Activated T-cell treated with anti-CD3 and anti-CD28 coated beads, Interleukin-2, amount 50 U/mL, for 72 hours (primary cell): ENCODE data around the gene KRT5. TPM values are rescaled to one million over a fixed set of nuclear protein-coding genes. Genes with fewer than 3 reads are reported as not detected.

ENCODE experiments used
- ATAC-seq, 2 donors: fragments of 150-1000 bp; cut with Tn5 transposase; replicated peaks in 1 of 2; 2 replicates each; pipeline ENCODE4 v1.10.0; 2021; ENCODE audit warnings: moderate library complexity in 2 of 2, mild to moderate bottlenecking in 1 of 2
- DNase-seq, 2 donors: peaks; one replicate each; pipeline ENCODE4 v3.0.0; 2021 to 2022; ENCODE audit warnings: mixed read lengths in 1 of 2
- H3K27ac Mint-ChIP-seq: one replicate; pipeline ENCODE4 v1.8.0; 2022; ENCODE audit warnings: mild to moderate bottlenecking, moderate library complexity, mixed read lengths
- H3K27me3 Mint-ChIP-seq: one replicate; pipeline ENCODE4 v1.8.0; 2022; ENCODE audit warnings: low read depth, mixed read lengths
- H3K36me3 Mint-ChIP-seq, 2 donors: one replicate each; pipeline ENCODE4 v1.8.0; 2022; ENCODE audit warnings: mixed read lengths in 2 of 2, mild to moderate bottlenecking in 1 of 2; ENCODE audit not compliant: insufficient read depth in 2 of 2
- H3K4me1 Mint-ChIP-seq: one replicate; pipeline ENCODE4 v1.8.0; 2022; ENCODE audit warnings: low read depth, mixed read lengths
- H3K4me3 Mint-ChIP-seq, 2 donors: one replicate each; pipeline ENCODE4 v1.8.0; 2022; ENCODE audit warnings: mild to moderate bottlenecking in 2 of 2, mixed read lengths in 2 of 2, moderate library complexity in 2 of 2
- H3K9me3 Mint-ChIP-seq, 2 donors: one replicate each; pipeline ENCODE4 v1.8.0; 2022; ENCODE audit warnings: mixed read lengths in 2 of 2
- total RNA-seq, 2 donors: library from RNA; stranded (reverse); gene quantifications; one replicate each; pipeline ENCODE4 v1.2.3, GENCODE V29; 2022

Gene KRT5
- total RNA-seq, 2 donors from 2014 or later: not detected

- no peak for ATAC-seq
- H3K4me1 Mint-ChIP-seq: peaks cover 4% of the 10 kb centered on the region
Observed at GRCh38 chr12:52531566-52532300, 11.5 kb upstream of the KRT5 start.

DNA sequence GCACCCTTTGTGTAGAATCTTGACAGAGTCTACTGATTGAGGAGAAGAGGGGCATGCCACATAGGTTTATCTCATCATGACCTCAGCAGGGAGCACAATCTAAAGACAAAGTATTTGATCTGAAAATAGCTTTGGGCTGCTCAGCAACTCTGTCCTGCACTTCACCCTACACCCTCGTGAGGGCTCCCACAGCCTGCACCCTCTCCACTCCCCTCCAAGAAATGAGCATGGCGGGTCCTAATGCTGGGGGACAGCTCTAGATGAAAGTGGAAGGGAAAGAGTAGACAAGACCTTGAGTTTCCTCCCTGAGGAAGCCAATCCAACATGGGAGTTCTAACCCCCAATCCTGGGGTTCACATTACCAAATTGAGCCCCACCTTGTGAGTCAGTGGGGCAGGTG is 10.7 kb upstream of the KRT5 start:
- Mint-ChIP-seq H3K27ac (no peak overlapping the region), H3K4me1 (peaks cover 6% of the 10 kb centered on the region), H3K9me3 (no peaks in the 10 kb centered on the region), H3K4me3 (no peak overlapping the region), H3K27me3 (no peaks in the 10 kb centered on the region), H3K36me3 (no peaks in the 10 kb centered on the region)
- ATAC-seq (no peak), DNase-seq (no peak)

More at GRCh38 chr12:52531566-52532300, 11.5 kb upstream of the KRT5 start:
- Mint-ChIP-seq H3K4me3 (no peak overlapping the region), H3K9me3 (no peaks in the 10 kb centered on the region), H3K27ac (no peak overlapping the region), H3K27me3 (no peaks in the 10 kb centered on the region), H3K36me3 (no peaks in the 10 kb centered on the region)
- DNase-seq: no peak

- no peak overlapping the region for H3K27ac Mint-ChIP-seq
- no peak overlapping the region for H3K4me3 Mint-ChIP-seq
- DNase-seq (no peak), ATAC-seq (no peak)
- H3K4me1 Mint-ChIP-seq: peaks cover 6% of the 10 kb centered on the region
- no peaks in the 10 kb centered on the region for H3K9me3 Mint-ChIP-seq
- H3K27me3 Mint-ChIP-seq: no peaks in the 10 kb centered on the region
- H3K36me3 Mint-ChIP-seq: no peaks in the 10 kb centered on the region
Observed at GRCh38 chr12:52530366-52530765, 10.2 kb upstream of the KRT5 start.

GRCh38 chr12:52529846-52530245 is 9.7 kb upstream of the KRT5 start:
- H3K27ac Mint-ChIP-seq: no peak overlapping the region
- no peaks in the 10 kb centered on the region for H3K9me3 Mint-ChIP-seq
- ATAC-seq (no peak), DNase-seq (no peak)
- no peak overlapping the region for H3K4me3 Mint-ChIP-seq
- peaks cover 6% of the 10 kb centered on the region for H3K4me1 Mint-ChIP-seq
- H3K27me3 Mint-ChIP-seq: no peaks in the 10 kb centered on the region
- H3K36me3 Mint-ChIP-seq: no peaks in the 10 kb centered on the region

GRCh38 chr12:52529417-52529816 is 9.2 kb upstream of the KRT5 start:
- Mint-ChIP-seq H3K27ac (no peak overlapping the region), H3K36me3 (no peaks in the 10 kb centered on the region), H3K27me3 (no peaks in the 10 kb centered on the region), H3K4me1 (peaks cover 6% of the 10 kb centered on the region), H3K9me3 (no peaks in the 10 kb centered on the region), H3K4me3 (no peak overlapping the region)
- ATAC-seq: no peak
- DNase-seq: no peak

- H3K9me3 Mint-ChIP-seq: no peaks in the 10 kb centered on the region
- no peak for ATAC-seq
- H3K36me3 Mint-ChIP-seq: no peaks in the 10 kb centered on the region
- H3K4me1 Mint-ChIP-seq: peaks cover 6% of the 10 kb centered on the region
- no peak overlapping the region for H3K4me3 Mint-ChIP-seq
- H3K27me3 Mint-ChIP-seq: no peaks in the 10 kb centered on the region
- no peak for DNase-seq
- H3K27ac Mint-ChIP-seq: no peak overlapping the region
Observed at GRCh38 chr12:52528641-52529143, 8.5 kb upstream of the KRT5 start.

GRCh38 chr12:52527121-52527800 is 7.1 kb upstream of the KRT5 start:
- ATAC-seq: no peak
- H3K9me3 Mint-ChIP-seq: no peaks in the 10 kb centered on the region
- peaks cover 6% of the 10 kb centered on the region for H3K4me1 Mint-ChIP-seq
- H3K27me3 Mint-ChIP-seq: no peaks in the 10 kb centered on the region
- no peak for DNase-seq
- H3K27ac Mint-ChIP-seq: no peak overlapping the region
- no peaks in the 10 kb centered on the region for H3K36me3 Mint-ChIP-seq
- H3K4me3 Mint-ChIP-seq: no peak overlapping the region

DNA sequence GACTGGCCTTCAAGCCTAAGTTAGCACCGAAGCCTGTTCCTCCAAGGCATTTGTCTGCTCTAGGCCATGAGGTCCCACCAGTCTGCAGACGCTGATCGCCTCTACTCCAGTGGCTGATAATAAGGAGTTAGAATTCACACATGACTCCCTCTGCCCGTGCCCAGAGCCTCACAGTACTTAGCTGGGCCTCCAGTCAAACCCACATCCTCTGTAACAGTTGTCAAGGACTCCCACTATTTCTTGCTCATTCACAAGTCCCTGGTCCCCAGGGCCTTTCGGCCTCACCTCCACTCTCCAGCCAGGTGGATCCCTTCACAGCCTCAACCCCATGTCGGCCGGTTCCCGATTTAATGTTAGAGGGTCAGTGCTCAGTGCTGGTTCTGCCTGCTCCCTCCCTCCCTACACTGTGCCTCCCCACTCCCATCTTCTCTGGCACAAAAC is 6.3 kb upstream of the KRT5 start:
- Mint-ChIP-seq H3K9me3 (no peaks in the 10 kb centered on the region), H3K4me3 (no peak overlapping the region), H3K36me3 (no peaks in the 10 kb centered on the region), H3K4me1 (peaks cover 6% of the 10 kb centered on the region), H3K27me3 (no peaks in the 10 kb centered on the region), H3K27ac (no peak overlapping the region)
- no peak for DNase-seq
- no peak for ATAC-seq

- Mint-ChIP-seq H3K27me3 (no peaks in the 10 kb centered on the region), H3K36me3 (no peaks in the 10 kb centered on the region), H3K27ac (no peak overlapping the region), H3K9me3 (no peaks in the 10 kb centered on the region), H3K4me3 (no peak overlapping the region), H3K4me1 (peaks cover 6% of the 10 kb centered on the region)
- ATAC-seq (no peak), DNase-seq (no peak)
Observed at GRCh38 chr12:52525661-52526499, 5.7 kb upstream of the KRT5 start.

GRCh38 chr12:52524898-52525591 is 4.9 kb upstream of the KRT5 start:
- Mint-ChIP-seq H3K27me3 (no peaks in the 10 kb centered on the region), H3K36me3 (no peaks in the 10 kb centered on the region), H3K27ac (no peak overlapping the region), H3K4me1 (peaks cover 6% of the 10 kb centered on the region), H3K4me3 (no peak overlapping the region), H3K9me3 (no peaks in the 10 kb centered on the region)
- DNase-seq (no peak), ATAC-seq (no peak)

- H3K4me3 Mint-ChIP-seq: no peak overlapping the region
- H3K4me1 Mint-ChIP-seq: peaks cover 6% of the 10 kb centered on the region
- no peaks in the 10 kb centered on the region for H3K9me3 Mint-ChIP-seq
- no peaks in the 10 kb centered on the region for H3K36me3 Mint-ChIP-seq
- H3K27ac Mint-ChIP-seq: no peak overlapping the region
- ATAC-seq (no peak), DNase-seq (no peak)
- H3K27me3 Mint-ChIP-seq: no peaks in the 10 kb centered on the region
Observed at GRCh38 chr12:52524241-52524897, 4.2 kb upstream of the KRT5 start.

DNA sequence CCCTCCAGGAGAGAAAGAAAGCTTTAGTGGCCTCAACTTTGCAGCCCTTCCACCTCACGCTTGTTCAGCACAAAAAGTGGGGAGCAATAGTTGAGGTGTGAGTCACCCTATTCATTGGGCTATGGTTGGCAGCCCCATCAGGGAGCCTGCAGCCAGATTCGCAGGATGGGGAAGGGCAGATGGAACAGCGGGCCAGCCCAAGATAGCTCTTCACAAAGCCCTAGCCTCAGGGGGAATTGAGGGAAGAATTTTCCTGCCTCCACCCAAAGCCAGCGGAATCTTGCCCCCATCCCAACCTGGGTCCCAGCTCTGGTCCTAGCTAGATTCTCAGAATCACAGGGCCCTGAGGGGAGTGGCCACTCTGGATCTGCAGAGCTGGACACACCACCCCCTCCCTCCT is 3.6 kb upstream of the KRT5 start:
- Mint-ChIP-seq H3K4me1 (peaks cover 6% of the 10 kb centered on the region), H3K36me3 (no peaks in the 10 kb centered on the region), H3K4me3 (no peak overlapping the region), H3K27ac (no peak overlapping the region), H3K9me3 (no peaks in the 10 kb centered on the region), H3K27me3 (no peaks in the 10 kb centered on the region)
- no peak for DNase-seq
- no peak for ATAC-seq
